ENCODE measurements around the gene ANKLE1.

Gene ANKLE1, protein sequence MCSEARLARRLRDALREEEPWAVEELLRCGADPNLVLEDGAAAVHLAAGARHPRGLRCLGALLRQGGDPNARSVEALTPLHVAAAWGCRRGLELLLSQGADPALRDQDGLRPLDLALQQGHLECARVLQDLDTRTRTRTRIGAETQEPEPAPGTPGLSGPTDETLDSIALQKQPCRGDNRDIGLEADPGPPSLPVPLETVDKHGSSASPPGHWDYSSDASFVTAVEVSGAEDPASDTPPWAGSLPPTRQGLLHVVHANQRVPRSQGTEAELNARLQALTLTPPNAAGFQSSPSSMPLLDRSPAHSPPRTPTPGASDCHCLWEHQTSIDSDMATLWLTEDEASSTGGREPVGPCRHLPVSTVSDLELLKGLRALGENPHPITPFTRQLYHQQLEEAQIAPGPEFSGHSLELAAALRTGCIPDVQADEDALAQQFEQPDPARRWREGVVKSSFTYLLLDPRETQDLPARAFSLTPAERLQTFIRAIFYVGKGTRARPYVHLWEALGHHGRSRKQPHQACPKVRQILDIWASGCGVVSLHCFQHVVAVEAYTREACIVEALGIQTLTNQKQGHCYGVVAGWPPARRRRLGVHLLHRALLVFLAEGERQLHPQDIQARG

DNA sequence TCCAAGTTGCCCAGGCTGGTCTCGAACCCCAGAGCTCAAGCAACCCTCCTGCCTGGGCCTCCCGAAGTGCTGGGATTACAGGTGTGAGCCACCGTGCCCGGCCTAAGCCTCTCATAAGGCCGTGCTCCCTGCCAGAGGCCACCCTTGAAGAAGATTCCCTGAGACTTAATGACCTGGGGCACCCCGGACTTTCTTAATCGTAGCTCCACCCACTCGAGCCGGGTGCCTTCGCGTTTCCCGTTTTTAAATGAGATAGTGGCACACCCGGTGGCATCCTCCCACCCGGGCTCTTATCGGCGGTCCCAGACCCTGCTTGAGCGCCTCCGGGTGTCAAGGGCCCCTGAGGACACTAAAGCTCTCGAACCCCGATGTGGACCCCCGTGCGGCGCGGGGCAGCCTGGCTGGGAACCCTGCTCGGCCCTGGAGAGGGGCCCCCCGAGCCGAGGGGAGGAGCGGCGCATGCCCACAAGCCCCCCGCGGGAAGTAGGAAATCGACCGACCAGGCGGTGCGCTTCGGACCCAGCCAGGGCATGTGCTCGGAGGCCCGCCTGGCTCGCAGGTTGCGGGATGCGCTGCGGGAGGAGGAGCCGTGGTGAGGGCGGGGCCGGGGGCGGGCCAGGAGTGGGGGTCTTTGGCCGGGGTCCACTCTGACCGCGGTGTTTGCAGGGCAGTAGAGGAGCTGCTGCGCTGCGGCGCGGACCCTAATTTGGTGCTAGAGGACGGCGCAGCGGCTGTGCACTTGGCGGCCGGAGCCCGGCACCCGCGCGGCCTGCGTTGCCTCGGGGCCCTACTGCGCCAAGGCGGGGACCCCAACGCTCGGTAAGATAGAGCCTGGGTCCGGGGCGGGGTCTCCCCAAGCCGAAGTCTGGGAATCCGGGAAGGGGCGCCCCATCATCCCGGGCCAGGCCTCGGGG, at the start of gene ANKLE1:
TSS of gene ANKLE1 (plus strand) at position 511 of the 914 bp plus-strand sequence. CDS start at position 531, 20 bp downstream.
- DNase-seq (ENCODE audit: low spot score) = no peak

DNA sequence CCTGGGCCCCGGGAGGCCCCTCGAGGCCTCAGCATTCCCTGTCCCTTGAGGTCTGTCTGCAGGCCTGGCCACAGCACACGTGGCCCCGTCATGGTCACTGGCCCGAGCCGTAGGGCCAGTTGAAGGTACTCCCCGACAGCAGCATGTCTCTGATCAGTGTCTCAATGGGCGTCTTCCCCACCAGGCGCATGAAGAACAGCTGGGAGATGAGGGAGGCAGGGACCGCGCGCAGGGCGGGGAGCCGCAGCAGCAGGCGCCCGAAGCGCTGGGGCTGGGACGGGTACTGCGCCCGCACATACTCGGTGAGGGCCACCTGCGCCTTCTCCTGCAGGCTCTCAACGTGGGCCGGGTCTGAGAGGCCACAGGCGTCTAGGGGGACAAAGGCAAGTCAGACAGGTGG, 49.4 kb upstream of the ANKLE1 start:
- DNase-seq (ENCODE audit: low spot score) = no peak

DNA sequence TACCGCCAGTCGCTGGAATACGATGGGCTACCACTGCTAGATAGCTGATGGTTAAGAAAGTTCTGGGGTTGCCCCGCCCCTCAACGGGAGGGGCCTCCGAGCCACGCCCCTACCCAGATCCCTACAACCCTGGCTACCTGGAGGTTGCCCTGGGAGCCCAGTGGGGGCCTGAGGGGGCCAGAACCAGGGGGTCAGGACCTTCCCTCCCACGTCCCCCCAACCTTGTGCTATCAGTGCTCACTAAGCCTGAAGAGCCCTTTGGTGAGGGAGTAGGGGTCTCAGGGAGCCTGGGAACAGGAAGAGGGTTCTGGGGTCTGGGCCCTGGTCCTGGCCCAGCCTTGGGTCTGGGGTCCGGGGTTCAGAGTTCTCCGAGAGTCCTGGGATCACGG, 46.8 kb upstream of the ANKLE1 start:
- DNase-seq (ENCODE audit: low spot score) = no peak

- peak; percentile 82 for DNase-seq (ENCODE audit: low spot score)
Measured at GRCh38 chr19:17235300-17235970, 46.3 kb upstream of the ANKLE1 start.

GRCh38 chr19:17235971-17236777, 45.5 kb upstream of the ANKLE1 start:
- no peak for DNase-seq (ENCODE audit: low spot score)

GRCh38 chr19:17236811-17237543, 44.7 kb upstream of the ANKLE1 start:
- no peak for DNase-seq (ENCODE audit: low spot score)

DNA sequence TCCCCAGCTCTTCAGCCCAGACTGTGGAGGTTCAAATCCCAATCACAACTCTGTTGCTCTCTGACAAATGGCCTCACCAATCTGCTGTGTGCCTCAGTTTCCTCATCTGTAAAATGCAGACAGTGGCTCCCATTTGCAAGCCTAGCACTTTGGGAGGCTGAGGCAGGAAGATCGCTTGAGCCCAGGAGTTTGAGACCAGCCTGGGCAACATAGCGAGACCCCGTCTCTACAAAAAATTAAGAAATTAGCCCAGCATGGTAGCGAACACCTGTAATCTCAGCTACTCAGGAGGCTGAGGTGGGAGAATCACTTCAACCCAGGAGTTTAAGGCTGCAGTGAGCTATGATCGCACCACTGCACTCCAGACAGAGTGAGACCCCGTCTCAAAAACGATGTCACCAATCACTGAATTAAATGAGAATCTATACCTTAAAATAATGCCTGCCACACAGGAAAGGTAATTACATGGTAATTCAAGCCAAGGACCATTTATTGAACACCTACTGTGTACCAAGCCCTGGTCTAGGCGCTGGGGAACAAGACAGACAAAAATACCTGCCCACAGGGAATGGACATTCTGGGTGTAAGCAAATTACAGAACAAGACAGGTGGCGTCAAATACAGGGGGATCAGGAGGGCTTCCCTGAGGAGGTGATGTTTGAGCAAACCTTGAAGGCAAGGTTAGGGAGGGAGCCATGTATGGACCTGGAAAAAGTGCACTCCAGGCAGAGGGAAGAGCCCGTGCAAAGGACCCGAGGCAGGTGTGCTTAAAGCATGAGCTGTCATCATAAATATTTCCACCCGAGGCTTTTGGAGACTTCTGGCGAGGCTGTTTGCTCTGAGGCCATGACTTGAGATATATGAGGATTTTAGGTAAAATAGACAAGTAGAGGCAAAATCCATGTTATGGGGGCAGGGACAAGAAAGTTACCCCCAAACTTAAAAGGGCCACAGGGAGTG, 43.7 kb upstream of the ANKLE1 start:
- DNase-seq (ENCODE audit: low spot score) = no peak

DNA sequence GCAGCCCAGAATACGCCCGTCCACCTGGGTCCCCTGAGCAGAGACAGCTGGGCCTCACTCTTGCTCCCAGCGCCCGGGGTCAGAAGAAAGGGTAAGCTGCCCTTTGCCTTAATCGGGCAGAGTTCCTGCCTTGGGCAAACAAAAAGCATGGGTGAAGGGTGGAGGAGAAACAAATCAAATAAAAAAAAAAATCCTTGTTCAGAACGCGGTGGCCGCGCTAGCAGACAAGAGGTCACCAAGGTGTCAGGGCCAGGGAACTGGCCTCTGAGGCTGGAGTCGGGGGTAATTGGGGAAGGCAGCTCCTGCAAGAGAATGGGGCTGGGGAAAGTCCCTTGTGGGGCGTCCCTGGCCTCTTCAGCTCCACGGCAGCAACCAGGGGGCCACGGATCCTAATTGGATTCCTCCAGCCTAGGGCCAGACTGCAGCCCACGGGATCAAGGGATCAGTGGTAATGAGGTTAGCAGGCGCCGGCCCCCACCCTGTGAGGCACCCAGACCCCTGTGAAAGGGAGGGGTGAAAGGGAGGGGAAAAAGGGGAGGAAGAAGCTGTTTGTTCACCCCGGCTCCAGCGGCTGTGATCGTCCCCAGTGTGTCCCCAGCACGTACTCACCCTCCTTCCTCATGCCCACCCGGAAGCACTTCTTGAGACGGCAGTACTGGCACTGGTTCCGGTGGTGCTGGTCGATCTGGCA, 41.5 kb upstream of the ANKLE1 start:
- DNase-seq (ENCODE audit: low spot score) = no peak

GRCh38 chr19:17240826-17241399, 40.8 kb upstream of the ANKLE1 start:
- no peak for DNase-seq (ENCODE audit: low spot score)

GRCh38 chr19:17242431-17243208, 39.1 kb upstream of the ANKLE1 start:
- no peak for DNase-seq (ENCODE audit: low spot score)

GRCh38 chr19:17243211-17243829, 38.4 kb upstream of the ANKLE1 start:
- no peak for DNase-seq (ENCODE audit: low spot score)

DNA sequence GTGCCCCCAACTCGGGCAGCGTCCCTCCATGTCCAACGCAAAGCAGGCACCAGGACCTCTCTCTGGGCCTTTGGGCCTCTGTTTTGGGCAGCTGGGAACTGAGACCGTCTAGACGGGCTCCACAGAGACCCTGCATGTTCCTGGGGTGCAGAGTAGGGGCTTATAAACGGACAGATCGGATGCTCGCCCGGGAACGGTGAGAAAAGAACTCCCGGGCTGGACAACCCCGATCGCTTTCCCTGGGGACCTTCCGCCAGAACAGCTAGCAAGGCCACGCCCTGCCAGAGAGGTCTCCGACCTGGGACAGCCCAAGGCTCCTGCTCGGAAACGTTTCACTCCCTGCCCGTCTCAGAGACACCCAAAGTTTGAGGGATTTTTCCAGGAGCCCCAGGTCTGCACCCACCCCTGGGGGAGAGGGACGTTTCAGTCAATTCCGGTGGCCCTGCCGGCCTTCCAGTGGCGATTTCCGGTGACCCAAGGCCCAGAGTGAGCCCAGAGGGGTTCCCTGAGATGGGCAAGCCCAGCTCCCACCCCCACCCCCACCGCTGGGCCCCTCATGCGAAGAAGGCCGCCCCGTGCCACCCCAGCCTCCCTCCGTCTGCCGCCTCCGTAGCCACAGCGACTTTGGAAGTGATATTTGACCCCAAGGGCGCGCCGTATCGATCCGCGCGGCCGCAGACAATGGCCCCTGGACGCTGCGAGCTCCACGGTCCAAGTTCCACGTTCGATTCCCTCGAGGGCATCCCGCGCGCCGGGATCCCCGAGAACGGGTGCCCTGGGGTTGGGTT, 37.7 kb upstream of the ANKLE1 start:
- peak; percentile 71 for DNase-seq (ENCODE audit: low spot score)

DNA sequence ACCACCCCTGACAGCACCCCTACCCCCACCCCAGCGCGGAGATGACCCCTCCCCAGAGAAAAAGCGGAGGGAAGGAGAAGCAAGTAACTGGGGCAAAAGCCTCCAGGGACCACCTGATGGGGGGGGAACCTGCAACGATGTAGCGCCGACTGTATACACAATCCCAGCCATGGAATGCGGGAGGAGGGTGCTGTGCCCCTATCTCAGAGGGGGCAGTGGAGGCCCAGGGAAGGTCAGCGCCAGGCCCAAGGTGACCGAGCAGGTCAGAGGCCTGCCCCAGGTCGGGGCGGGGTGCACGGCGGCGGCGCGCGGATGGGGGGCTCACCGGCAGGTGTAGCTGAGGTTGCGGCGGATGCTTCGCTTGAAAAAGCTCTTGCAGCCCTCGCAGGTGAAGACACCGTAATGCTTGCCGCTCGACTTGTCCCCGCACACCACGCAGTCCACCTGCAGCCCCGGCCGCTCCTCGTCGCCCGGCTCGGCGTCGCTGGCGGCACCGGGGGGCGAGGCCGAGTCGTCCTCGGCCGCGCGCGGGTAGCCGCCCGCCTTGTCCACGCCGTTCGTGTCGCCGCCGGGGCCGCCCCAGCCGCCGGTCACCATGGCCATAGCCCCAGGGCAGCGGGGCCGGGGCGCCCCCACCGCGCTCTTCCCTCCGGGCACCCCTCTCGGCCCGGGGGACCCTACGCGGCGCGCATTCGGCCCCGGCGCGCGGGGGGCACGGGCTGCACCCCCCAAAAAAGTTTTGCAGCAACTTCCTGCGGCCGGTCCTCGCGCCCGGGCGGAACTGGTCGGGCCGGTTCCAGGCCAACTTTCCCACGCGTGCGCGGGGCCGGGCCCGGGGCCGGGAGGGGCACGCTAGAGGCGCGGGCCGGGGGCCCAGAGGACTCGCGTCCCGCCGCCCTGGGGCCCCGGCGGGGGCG, 36.8 kb upstream of the ANKLE1 start:
- no peak for DNase-seq (ENCODE audit: low spot score)

- no peak for DNase-seq (ENCODE audit: low spot score)
Measured at GRCh38 chr19:17245535-17245984, 36.1 kb upstream of the ANKLE1 start, which contains the start of gene NR2F6. Gene NR2F6 (minus strand): TSS chr19:17245919. CDS start chr19:17245220, 699 bp downstream.

All from ecto neural progenitor cell (in vitro differentiated cells).